GM12878 (cell line): ENCODE measurements around the gene CCL16. TPM values are rescaled to one million over a fixed set of nuclear protein-coding genes. Genes with fewer than 3 reads are reported as not detected.

Experiments
- ATAC-seq: fragments of 200-7000 bp; cut with Tn5 transposase; 3 replicates; pipeline ENCODE4 v1.9.1; 2020; ENCODE audit warnings: mild to moderate bottlenecking, moderate library complexity
- BruUV-seq: library from RNA; stranded (reverse); fragments of 400-500 nt; replicated peaks from 2 replicates; lab custom pipeline; 2021; lab: Mats Ljungman, UMichigan
- CTCF ChIA-PET: fragments of 300-600 bp; sonication (Branson Sonifier 250); formaldehyde crosslinking; extraction: SDS; loops from one replicate; lab custom pipeline; 2021; ENCODE audit warnings: inconsistent platforms; lab: Yijun Ruan, JAX
- POLR2A ChIA-PET: fragments of 350-600 bp; formaldehyde crosslinking; extraction: SDS; loops from one replicate; lab custom pipeline; 2021; ENCODE audit warnings: inconsistent platforms; lab: Charles Lee
- RAD21 ChIA-PET: fragments of 300-600 bp; sonication (Branson Sonifier 250); formaldehyde crosslinking; loops from one replicate; lab custom pipeline; 2023; ENCODE audit warnings: antibody characterized with exemption; ENCODE audit not compliant: unreplicated experiment; lab: Charles Lee
- SMC1A ChIA-PET: fragments of 300-600 bp; sonication (Branson Sonifier 250); formaldehyde crosslinking; loops from one replicate; lab custom pipeline; 2023; ENCODE audit not compliant: unreplicated experiment, uncharacterized antibody; lab: Charles Lee
- DNase-seq: peaks from one replicate; pipeline ENCODE4 v3.0.0-alpha.2; 2011; ENCODE audit warnings: low read depth, low spot score
- FAIRE-seq: peaks from 3 replicates; lab custom pipeline; 2011; peaks lifted over from hg19 to GRCh38; lab: Jason Lieb, UNC
- H2AFZ ChIP-seq: 2 replicates; pipeline ENCODE4 v1.6.0; 2011; ENCODE audit warnings: low read depth, low read length, control low read depth; ENCODE audit not compliant: control insufficient read depth
- H3K27ac ChIP-seq: 2 replicates; pipeline ENCODE4 v1.5.1; 2011; ENCODE audit warnings: control low read depth; ENCODE audit not compliant: control insufficient read depth, insufficient read depth
- H3K27me3 ChIP-seq, 2 experiments: replicated peaks in 1 of 2; 2 replicates each; pipeline versions ENCODE4 v1.6.0 to v1.6.1; 2011; ENCODE audit warnings: low read length in 1 of 2; ENCODE audit not compliant: control insufficient read depth in 2 of 2, insufficient read depth in 2 of 2
- H3K36me3 ChIP-seq, 2 experiments: 2 replicates each; pipeline ENCODE4 v1.5.1; 2011; ENCODE audit warnings: low read length in 1 of 2; ENCODE audit not compliant: control insufficient read depth in 2 of 2, insufficient read depth in 2 of 2
- H3K4me1 ChIP-seq: 2 replicates; pipeline ENCODE4 v1.6.1; 2011; ENCODE audit warnings: mild to moderate bottlenecking, low read length, moderate library complexity, mixed read lengths; ENCODE audit not compliant: control insufficient read depth, insufficient read depth
- H3K4me2 ChIP-seq: 2 replicates; pipeline ENCODE4 v1.6.0; 2011; ENCODE audit warnings: control low read depth; ENCODE audit not compliant: control insufficient read depth, insufficient read depth
- H3K4me3 ChIP-seq: fragments of 200-600 bp; sonication (generic); 2 replicates; pipeline ENCODE4 v1.5.1; 2016
- H3K79me2 ChIP-seq: 2 replicates; pipeline ENCODE4 v1.6.0; 2011; ENCODE audit warnings: low read length; ENCODE audit not compliant: control insufficient read depth, insufficient read depth
- H3K9ac ChIP-seq: 2 replicates; pipeline ENCODE4 v1.8.0; 2011; ENCODE audit warnings: low read length, control low read depth, mixed read lengths; ENCODE audit not compliant: control insufficient read depth, insufficient read depth
- H3K9me3 ChIP-seq: replicated peaks from 3 replicates; pipeline ENCODE4 v1.5.1; 2011; ENCODE audit warnings: mild to moderate bottlenecking, low read length; ENCODE audit not compliant: control insufficient read depth, insufficient read depth
- H4K20me1 ChIP-seq: 2 replicates; pipeline ENCODE4 v1.6.0; 2011; ENCODE audit not compliant: control insufficient read depth, insufficient read depth
- ATF3 ChIP-seq: IDR thresholded peaks from 2 replicates; pipeline ENCODE4 v1.6.1; 2011; ENCODE audit warnings: low read depth, mild to moderate bottlenecking, low read length, moderate library complexity, borderline replicate concordance; ENCODE audit errors: extremely low read depth
- CHD1 ChIP-seq: IDR thresholded peaks from 2 replicates; pipeline ENCODE4 v1.6.1; 2012; ENCODE audit warnings: low read depth, low read length, improper control_type of control experiment
- CTCF ChIP-seq, 3 experiments: IDR thresholded peaks in 2 of 3; conservative IDR thresholded peaks in 1 of 3; 2 replicates each; pipeline ENCODE4 v1.5.1; 2011; ENCODE audit warnings: low read depth in 3 of 3, low read length in 3 of 3, mild to moderate bottlenecking in 3 of 3, control low read depth in 2 of 3, moderate library complexity in 2 of 3, inconsistent platforms in 1 of 3, mixed read lengths in 1 of 3; ENCODE audit not compliant: control insufficient read depth in 2 of 3, insufficient read depth in 1 of 3; ENCODE audit errors: extremely low read depth in 1 of 3
- DPF2 ChIP-seq: fragments of 450-650 bp; IDR thresholded peaks from 2 replicates; pipeline ENCODE4 v1.6.1; 2017; ENCODE audit warnings: mild to moderate bottlenecking
- E2F4 ChIP-seq: IDR thresholded peaks from 2 replicates; pipeline ENCODE4 v1.6.1; 2012; ENCODE audit warnings: low read depth, low read length, improper control_type of control experiment
- EP300 ChIP-seq, 2 experiments: fragments of 150-350 bp in 1 of 2; IDR thresholded peaks; 2 replicates each; pipeline ENCODE4 v1.6.1; 2011 to 2012; ENCODE audit warnings: low read depth in 2 of 2, low read length in 2 of 2, borderline replicate concordance in 1 of 2, improper control_type of control experiment in 1 of 2, inconsistent platforms in 1 of 2; ENCODE audit not compliant: control insufficient read depth in 1 of 2
- JUND ChIP-seq: IDR thresholded peaks from 2 replicates; pipeline ENCODE4 v1.6.1; 2012; ENCODE audit warnings: low read depth, mild to moderate bottlenecking, low read length, improper control_type of control experiment, moderate library complexity
- KLF5 ChIP-seq: fragments of 450-650 bp; IDR thresholded peaks from 2 replicates; pipeline ENCODE4 v1.6.1; 2014; ENCODE audit warnings: mild to moderate bottlenecking; ENCODE audit not compliant: partially characterized antibody
- POLR2AphosphoS2 ChIP-seq: IDR thresholded peaks from 2 replicates; pipeline ENCODE4 v1.6.1; 2011; ENCODE audit warnings: low read depth, mild to moderate bottlenecking, low read length, improper control_type of control experiment, moderate library complexity
- TBL1XR1 ChIP-seq: IDR thresholded peaks from 2 replicates; pipeline ENCODE4 v1.6.1; 2012; ENCODE audit warnings: low read depth, low read length, improper control_type of control experiment
- WGBS: methylation state at CpG from one replicate; pipeline ENCODE4 v1.1.6; 2016; ENCODE audit warnings: low lambda C conversion rate; ENCODE audit not compliant: insufficient replicate concordance, insufficient coverage; ENCODE audit errors: missing lambda C conversion rate; 5-methylcytosine and 5-hydroxymethylcytosine counted together
- in situ Hi-C: fragments of 300-500 bp; cut with MboI; formaldehyde crosslinking; loops from 9 replicates; pipeline ENCODE4 v1.14.3; 2018; ENCODE audit warnings: mixed read lengths
- intact Hi-C: fragments of 100-400 bp; cut with micrococcal nuclease; formaldehyde crosslinking; loops from one replicate; pipeline ENCODE4 v1.14.2; 2022; ENCODE audit not compliant: unreplicated experiment
- polyA plus RNA-seq, 11 experiments: library from polyadenylated mRNA; depleted of rRNA in 4 of 11; unstranded in 6 of 11; stranded (reverse) in 5 of 11; fragments of >200 nt; fragmentation: Nextera tagmentation in 4 of 11; fragmentation: Illumina TruSeq in 1 of 11; extraction: Ambion mirVana in 4 of 11; extraction: Trizol in 1 of 11; gene quantifications; 1 replicate in 1 of 11; 2 replicates in 10 of 11; pipeline versions ENCODE4 v1.2.1 to v1.2.3, GENCODE V29; 2011 to 2016; ENCODE audit warnings: inconsistent platforms in 2 of 11, missing spikeins in 2 of 11, low read depth in 1 of 11
- total RNA-seq, 4 experiments: library from RNA; depleted of rRNA in 3 of 4; stranded (reverse); fragments of >200 nt in 3 of 4; fragmentation: Illumina TruSeq in 1 of 4; extraction: Trizol in 1 of 4; gene quantifications; 2 replicates each; pipeline versions ENCODE4 v1.2.1 to v1.2.3, GENCODE V29; 2013 to 2021

CCL16 gene
- total and polyA plus RNA-seq, 10 of the 15 experiments (the other 5 are each of a cell fraction or from before 2014, with no cell fraction given): not detected

- no peak overlapping the region for H3K9ac ChIP-seq
- no peaks in the 10 kb centered on the region for H3K27me3 ChIP-seq
- no peaks in the 10 kb centered on the region for H3K36me3 ChIP-seq
- no peaks in the 10 kb centered on the region for H3K9me3 ChIP-seq
- ChIA-PET RAD21 (interaction anchor here (0.6 to 1.6 kb wide), 3 partner anchors 9 to 134 kb away, joined by 3 to 9 read pairs (median 3); no protein-coding TSS in a partner anchor), CTCF (interaction anchor here (1.4 kb wide), 2 partner anchors 72 to 74 kb away, joined by 3 to 5 read pairs; no protein-coding TSS in a partner anchor), POLR2A (no interaction called here), SMC1A (interaction anchor here (0.9 to 2.1 kb wide), 4 partner anchors 19 to 148 kb away, joined by 3 to 7 read pairs (median 4); partner anchors contain the start of gene CCL16)
- ATAC-seq: no peak
- H2AFZ ChIP-seq: no peak overlapping the region
- 30% methylated on average over 6 of the region's 6 CpGs for WGBS
- TF ChIP-seq E2F4 (no peak), POLR2AphosphoS2 (no peak), EP300 (IDR thresholded peaks at IDR 0.05; ENCODE audit: borderline replicate concordance in 1 of 2, control insufficient read depth in 1 of 2, low read depth in 2 of 2, low read length in 2 of 2) (no peak), JUND (no peak), DPF2 (no peak), KLF5 (no peak), CHD1 (no peak), ATF3 (no peak), CTCF (IDR thresholded peaks at IDR 0.05 in 2 of 3, conservative IDR thresholded peaks at IDR 0.05 in 1 of 3; ENCODE audit: control insufficient read depth in 2 of 3, extremely low read depth in 1 of 3, insufficient read depth in 1 of 3, low read depth in 3 of 3, low read length in 3 of 3) (no peak), TBL1XR1 (no peak)
- no peak for FAIRE-seq
- no peaks in the 10 kb centered on the region for H3K79me2 ChIP-seq
- peaks cover 20% of the 10 kb centered on the region for H3K4me1 ChIP-seq
- BruUV-seq: no TSS peak
- in situ Hi-C loops (no loop called here), intact Hi-C loops (no loop called here)
- no peak overlapping the region for H3K27ac ChIP-seq
- H3K4me3 ChIP-seq: no peak overlapping the region
- no peaks in the 10 kb centered on the region for H4K20me1 ChIP-seq
- no peak for DNase-seq
- no peak overlapping the region for H3K4me2 ChIP-seq
These were observed 19.4 kb upstream of the CCL16 start for GRCh38 chr17:36000732-36001109.
